BJ (cell line): ENCODE data around the gene GOSR1. TPM values are rescaled to one million over a fixed set of nuclear protein-coding genes. Genes with fewer than 3 reads are reported as not detected.
"Not testable (repeated sequence)": the region's sequence is repeated elsewhere in the genome, so short reads cannot be mapped to it uniquely, and the experiment has no call there.

Experiments used
- CTCF ChIA-PET: fragments of 350-600 bp; formaldehyde crosslinking; extraction: SDS; loops from one replicate; lab custom pipeline; 2021; ENCODE audit warnings: antibody characterized with exemption, inconsistent platforms; lab: Yijun Ruan, JAX
- POLR2A ChIA-PET: fragments of 300-600 bp; sonication (Branson Sonifier 250); formaldehyde crosslinking; extraction: SDS; loops from one replicate; lab custom pipeline; 2021; ENCODE audit warnings: antibody characterized with exemption; lab: Charles Lee
- DNase-seq: peaks from one replicate; pipeline ENCODE4 v3.0.0-alpha.2; 2011; ENCODE audit warnings: low read depth
- H3K27me3 ChIP-seq: 2 replicates; pipeline ENCODE4 v1.6.0; 2011; ENCODE audit warnings: low read length; ENCODE audit not compliant: control insufficient read depth, insufficient read depth
- H3K36me3 ChIP-seq: 2 replicates; pipeline ENCODE4 v1.5.1; 2011; ENCODE audit warnings: low read length; ENCODE audit not compliant: control insufficient read depth, insufficient read depth
- H3K4me3 ChIP-seq: 2 replicates; pipeline ENCODE4 v1.5.1; 2011; ENCODE audit warnings: low read depth, mild to moderate bottlenecking, control low read depth, low read length
- CTCF ChIP-seq: IDR thresholded peaks from 2 replicates; pipeline ENCODE4 v1.5.1; 2011; ENCODE audit warnings: low read depth, mild to moderate bottlenecking, control low read depth, inconsistent platforms, low read length, moderate library complexity; ENCODE audit not compliant: insufficient read depth
- polyA plus RNA-seq: library from polyadenylated mRNA; depleted of rRNA; stranded (reverse); fragments of >200 nt; gene quantifications from 2 replicates; pipeline ENCODE4 v1.2.3, GENCODE V29; 2011; rRNA removed

Gene GOSR1
- polyA plus RNA-seq, 1 experiment, result 12.5 TPM

GRCh38 chr17:30575648-30576325 lies 98.6 kb downstream of the GOSR1 start:
- CTCF ChIA-PET, H3K4me3 ChIP-seq, POLR2A ChIA-PET, H3K36me3 ChIP-seq, H3K27me3 ChIP-seq, DNase-seq: not testable (repeated sequence)

- Histone ChIP-seq H3K36me3 (no peaks in the 10 kb centered on the region), H3K27me3 (no peaks in the 10 kb centered on the region; the same call in 1 of the 2 replicates), H3K4me3 (no peak overlapping the region)
- ChIA-PET POLR2A (no interaction called here), CTCF (no interaction called here)
- no peak for DNase-seq
- no peak for TF ChIP-seq CTCF
Measured at GRCh38 chr17:30576326-30576861, 99.2 kb downstream of the GOSR1 start.

Other genes with a start within 250 kb of the GOSR1 start
- gene SLC6A4, start 241.7 kb upstream of the GOSR1 start, polyA plus RNA-seq, result not detected in 2 replicates
- gene BLMH, start 185.5 kb upstream of the GOSR1 start, polyA plus RNA-seq, result 10.7 and 13.9 TPM in 2 replicates
- gene TMIGD1, start 143.4 kb upstream of the GOSR1 start, polyA plus RNA-seq, result not detected in 2 replicates
- 65.4 and 78.5 TPM in 2 replicates for gene CPD, start 98.5 kb upstream of the GOSR1 start, polyA plus RNA-seq